Neural progenitor cell (in vitro differentiated cells): ENCODE data around the gene FGFBP2. TPM values are rescaled to one million over a fixed set of nuclear protein-coding genes. Genes with fewer than 3 reads are reported as not detected.
A peak's percentile ranks its signal among the peaks of the same experiment; 100 is the strongest.

Source experiments
- DNase-seq: peaks from one replicate; pipeline ENCODE4 v3.0.0-alpha.2; 2016; ENCODE audit warnings: low spot score
- H2AFZ ChIP-seq: fragments of 200-600 bp; sonication (generic); replicated peaks from 2 replicates; pipeline ENCODE4 v1.6.1; 2016; ENCODE audit warnings: antibody characterized with exemption
- H3F3A ChIP-seq: fragments of 200-600 bp; sonication (generic); 2 replicates; pipeline ENCODE4 v1.6.1; 2016; ENCODE audit warnings: antibody characterized with exemption, low read depth
- H3K27ac ChIP-seq: fragments of 200-600 bp; sonication (generic); 2 replicates; pipeline ENCODE4 v1.5.1; 2016; ENCODE audit warnings: mild to moderate bottlenecking
- H3K27me3 ChIP-seq: fragments of 200-600 bp; sonication (generic); 2 replicates; pipeline ENCODE4 v1.6.1; 2016; ENCODE audit warnings: mild to moderate bottlenecking, moderate library complexity
- H3K36me3 ChIP-seq: fragments of 200-600 bp; sonication (generic); 2 replicates; pipeline ENCODE4 v1.5.1; 2016
- H3K4me1 ChIP-seq: fragments of 200-600 bp; sonication (generic); 2 replicates; pipeline ENCODE4 v1.6.1; 2016; ENCODE audit warnings: mixed run types
- H3K4me2 ChIP-seq: fragments of 200-600 bp; sonication (generic); 2 replicates; pipeline ENCODE4 v1.6.1; 2016
- H3K4me3 ChIP-seq: fragments of 200-600 bp; sonication (generic); 2 replicates; pipeline ENCODE4 v1.5.1; 2016
- H3K79me2 ChIP-seq: fragments of 200-600 bp; sonication (generic); 2 replicates; pipeline ENCODE4 v1.6.1; 2016; ENCODE audit warnings: low read depth
- H3K9ac ChIP-seq: fragments of 200-600 bp; sonication (generic); 2 replicates; pipeline ENCODE4 v1.6.1; 2016
- H3K9me3 ChIP-seq: fragments of 200-600 bp; sonication (generic); 2 replicates; pipeline ENCODE4 v1.5.1; 2016; ENCODE audit warnings: low read depth
- H4K20me1 ChIP-seq: fragments of 200-600 bp; sonication (generic); 2 replicates; pipeline ENCODE4 v1.6.1; 2016; ENCODE audit warnings: low read depth
- H3K27ac Mint-ChIP-seq: 3 replicates; pipeline ENCODE4 v1.8.0; 2021; ENCODE audit warnings: mixed read lengths
- H3K27me3 Mint-ChIP-seq: 2 replicates; pipeline ENCODE4 v1.8.0; 2022; ENCODE audit warnings: low read depth, mild to moderate bottlenecking, inconsistent platforms, moderate library complexity, mixed read lengths; ENCODE audit not compliant: insufficient read depth
- H3K36me3 Mint-ChIP-seq: 3 replicates; pipeline ENCODE4 v1.8.0; 2021; ENCODE audit warnings: mixed read lengths
- H3K4me1 Mint-ChIP-seq: 3 replicates; pipeline ENCODE4 v1.8.0; 2021; ENCODE audit warnings: mixed read lengths
- H3K4me3 Mint-ChIP-seq: 3 replicates; pipeline ENCODE4 v1.8.0; 2021; ENCODE audit warnings: mild to moderate bottlenecking, moderate library complexity, mixed read lengths
- H3K9me3 Mint-ChIP-seq: 3 replicates; pipeline ENCODE4 v1.8.0; 2020; ENCODE audit warnings: mixed read lengths
- EZH2 ChIP-seq: fragments of 200-600 bp; sonication (generic); IDR thresholded peaks from 2 replicates; pipeline ENCODE4 v1.6.1; 2017; ENCODE audit warnings: antibody characterized with exemption, mild to moderate bottlenecking, moderate library complexity
- EZH2phosphoT487 ChIP-seq: fragments of 200-600 bp; sonication (generic); IDR thresholded peaks from 2 replicates; pipeline ENCODE4 v1.6.1; 2017; ENCODE audit warnings: antibody characterized with exemption
- total RNA-seq: library from RNA; depleted of rRNA; stranded (reverse); fragments of >200 nt; gene quantifications from 2 replicates; pipeline ENCODE4 v1.2.3, GENCODE V29; 2015; ENCODE audit warnings: low replicate concordance
- TF ChIP-seq, protein P1 (sequence below): fragments of 200-600 bp; sonication (generic); IDR thresholded peaks from 2 replicates; pipeline ENCODE4 v1.5.1; 2017; ENCODE audit warnings: antibody characterized with exemption, mild to moderate bottlenecking

The FGFBP2 gene
- total RNA-seq, 1 donor from 2014 or later, result 1.6 TPM

DNA sequence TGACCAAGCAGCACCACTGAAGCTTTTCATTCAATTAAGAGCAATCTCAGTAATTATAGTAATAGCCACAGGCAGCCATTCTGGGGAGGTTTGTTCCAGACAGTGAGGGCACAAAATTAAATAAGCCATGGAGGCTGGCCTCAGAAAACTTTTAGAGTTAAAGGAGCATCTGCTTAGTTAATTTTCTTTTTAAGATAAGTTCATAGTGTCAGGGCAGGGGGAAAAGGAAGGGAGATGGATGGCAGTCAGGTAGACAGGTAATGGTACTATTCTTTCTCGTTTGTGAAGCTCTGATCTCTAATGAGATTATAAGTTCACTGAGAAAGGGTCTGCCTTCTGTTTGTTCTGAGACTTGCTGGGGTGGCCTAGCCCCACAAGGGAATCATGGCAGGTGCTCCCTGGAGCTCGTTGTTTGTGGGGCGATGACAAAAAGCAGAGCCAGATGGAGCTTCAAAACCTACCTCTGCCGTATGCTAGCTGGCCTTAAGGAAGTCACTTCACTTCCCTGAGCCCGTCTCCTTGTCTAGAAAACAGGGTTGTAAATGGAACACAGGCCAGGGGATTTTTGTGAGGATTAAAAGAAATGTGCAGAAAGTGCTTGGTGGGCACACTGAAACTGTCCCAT lies 44.6 kb upstream of the FGFBP2 start:
- no peaks in the 10 kb centered on the region for H3F3A ChIP-seq
- H3K27me3 ChIP-seq, result no peaks in the 10 kb centered on the region
- H3K4me2 ChIP-seq, result no peak overlapping the region
- no peak overlapping the region for H3K27ac Mint-ChIP-seq
- no peaks in the 10 kb centered on the region for H3K36me3 ChIP-seq
- H3K4me1 ChIP-seq, result peaks cover 5% of the 10 kb centered on the region
- no peak for DNase-seq
- H3K9ac ChIP-seq, result no peak overlapping the region
- no peaks in the 10 kb centered on the region for H4K20me1 ChIP-seq
- H3K4me3 ChIP-seq, result no peak overlapping the region
- H3K4me1 Mint-ChIP-seq, result no peaks in the 10 kb centered on the region
- H3K79me2 ChIP-seq, result no peaks in the 10 kb centered on the region
- no peak overlapping the region for H3K4me3 Mint-ChIP-seq
- H2AFZ ChIP-seq, result no peak overlapping the region
- no peak overlapping the region for H3K27ac ChIP-seq
- no peaks in the 10 kb centered on the region for H3K9me3 Mint-ChIP-seq
- TF ChIP-seq EZH2phosphoT487 (no peak), EZH2 (no peak)
- TF ChIP-seq, protein P1, sequence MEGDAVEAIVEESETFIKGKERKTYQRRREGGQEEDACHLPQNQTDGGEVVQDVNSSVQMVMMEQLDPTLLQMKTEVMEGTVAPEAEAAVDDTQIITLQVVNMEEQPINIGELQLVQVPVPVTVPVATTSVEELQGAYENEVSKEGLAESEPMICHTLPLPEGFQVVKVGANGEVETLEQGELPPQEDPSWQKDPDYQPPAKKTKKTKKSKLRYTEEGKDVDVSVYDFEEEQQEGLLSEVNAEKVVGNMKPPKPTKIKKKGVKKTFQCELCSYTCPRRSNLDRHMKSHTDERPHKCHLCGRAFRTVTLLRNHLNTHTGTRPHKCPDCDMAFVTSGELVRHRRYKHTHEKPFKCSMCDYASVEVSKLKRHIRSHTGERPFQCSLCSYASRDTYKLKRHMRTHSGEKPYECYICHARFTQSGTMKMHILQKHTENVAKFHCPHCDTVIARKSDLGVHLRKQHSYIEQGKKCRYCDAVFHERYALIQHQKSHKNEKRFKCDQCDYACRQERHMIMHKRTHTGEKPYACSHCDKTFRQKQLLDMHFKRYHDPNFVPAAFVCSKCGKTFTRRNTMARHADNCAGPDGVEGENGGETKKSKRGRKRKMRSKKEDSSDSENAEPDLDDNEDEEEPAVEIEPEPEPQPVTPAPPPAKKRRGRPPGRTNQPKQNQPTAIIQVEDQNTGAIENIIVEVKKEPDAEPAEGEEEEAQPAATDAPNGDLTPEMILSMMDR, result no peak
- H3K27me3 Mint-ChIP-seq, result no peaks in the 10 kb centered on the region
- peaks cover 7% of the 10 kb centered on the region for H3K36me3 Mint-ChIP-seq
- H3K9me3 ChIP-seq, result no peaks in the 10 kb centered on the region

DNA sequence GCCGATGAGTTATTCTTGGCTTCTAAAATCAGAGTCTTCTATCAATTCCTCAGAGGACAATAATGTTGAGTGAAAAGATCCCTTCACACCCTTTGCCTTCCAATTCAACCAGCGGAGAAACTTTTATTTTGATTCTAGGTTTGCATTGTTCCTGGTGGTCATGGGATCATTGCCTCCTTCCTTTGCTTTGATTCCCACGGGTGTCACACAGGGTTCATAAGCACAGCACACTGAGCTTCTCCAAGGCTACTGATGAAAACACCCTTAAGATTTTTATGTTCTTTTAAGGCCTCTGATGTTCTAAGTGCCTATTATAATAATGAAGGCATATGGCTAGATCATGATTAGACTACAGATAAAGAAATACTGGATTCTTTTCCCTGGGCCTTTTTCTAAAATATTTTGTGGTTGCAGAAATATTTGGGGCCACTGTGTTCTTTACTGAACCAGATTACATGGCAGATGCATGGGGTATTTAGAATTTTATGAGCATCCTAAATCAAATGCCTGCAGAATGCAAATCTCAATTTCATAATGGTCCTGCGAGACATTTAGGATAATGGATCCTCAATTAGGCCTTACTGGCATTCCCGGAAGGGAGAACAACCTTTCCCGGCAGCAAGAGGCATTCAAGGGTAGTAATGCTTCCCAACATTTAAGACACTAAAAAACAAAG lies 43.9 kb upstream of the FGFBP2 start:
- no peak for DNase-seq
- Histone ChIP-seq H2AFZ (no peak overlapping the region), H3K4me2 (no peak overlapping the region), H3K9ac (no peak overlapping the region), H3F3A (peaks cover 6% of the 10 kb centered on the region), H3K4me1 (peaks cover 5% of the 10 kb centered on the region), H3K4me3 (no peak overlapping the region), H3K36me3 (no peaks in the 10 kb centered on the region), H4K20me1 (no peaks in the 10 kb centered on the region), H3K27me3 (no peaks in the 10 kb centered on the region), H3K79me2 (no peaks in the 10 kb centered on the region), H3K9me3 (no peaks in the 10 kb centered on the region), H3K27ac (no peak overlapping the region)
- Mint-ChIP-seq H3K27ac (peak overlapping the region; percentile 36), H3K36me3 (peaks cover 7% of the 10 kb centered on the region), H3K4me3 (no peak overlapping the region), H3K4me1 (no peaks in the 10 kb centered on the region), H3K27me3 (no peaks in the 10 kb centered on the region), H3K9me3 (no peaks in the 10 kb centered on the region)
- TF ChIP-seq EZH2phosphoT487 (no peak), EZH2 (no peak)
- TF ChIP-seq, protein P1, result no peak

DNA sequence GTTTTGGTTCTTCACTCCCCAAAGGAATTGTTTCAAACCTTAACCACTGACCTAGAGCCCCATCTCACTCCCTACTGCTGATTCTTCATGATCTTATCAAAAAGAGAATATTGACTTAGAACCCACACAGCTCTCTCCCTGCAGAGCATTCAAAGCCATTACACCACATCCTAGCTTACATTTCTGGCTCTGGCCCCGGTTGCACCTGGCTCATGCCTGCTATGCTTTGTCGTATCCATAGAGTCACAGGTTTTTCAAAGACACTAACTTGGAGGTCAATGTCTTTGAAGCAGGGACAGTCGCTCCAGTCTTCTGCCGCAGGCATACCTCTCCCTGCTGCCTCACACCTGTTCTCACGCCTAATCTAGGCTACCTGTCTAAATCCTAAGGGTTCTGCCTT lies 42.7 kb upstream of the FGFBP2 start:
- Histone ChIP-seq H3K4me3 (no peak overlapping the region), H3K4me2 (no peak overlapping the region), H3K27ac (no peak overlapping the region), H3K79me2 (no peaks in the 10 kb centered on the region), H3K9ac (no peak overlapping the region), H3K9me3 (no peaks in the 10 kb centered on the region), H3K36me3 (no peaks in the 10 kb centered on the region), H3K4me1 (peaks cover 5% of the 10 kb centered on the region), H4K20me1 (no peaks in the 10 kb centered on the region), H3F3A (peaks cover 10% of the 10 kb centered on the region), H3K27me3 (no peaks in the 10 kb centered on the region), H2AFZ (no peak overlapping the region)
- Mint-ChIP-seq H3K4me1 (no peaks in the 10 kb centered on the region), H3K36me3 (peaks cover 2% of the 10 kb centered on the region), H3K4me3 (no peak overlapping the region), H3K27ac (no peak overlapping the region), H3K27me3 (no peaks in the 10 kb centered on the region), H3K9me3 (no peaks in the 10 kb centered on the region)
- no peak for DNase-seq
- TF ChIP-seq, protein P1, result no peak
